PC-3 (cell line): ENCODE measurements around the gene DMD.

Experiments
- EZH2phosphoT487 ChIP-seq: fragments of 300-600 bp; sonication (generic); IDR thresholded peaks from 2 replicates; pipeline ENCODE4 v1.6.1; 2018; ENCODE audit warnings: mild to moderate bottlenecking, antibody characterized with exemption, low read length, borderline replicate concordance
- TF ChIP-seq, protein P1 (sequence below): fragments of 300-600 bp; sonication (generic); conservative IDR thresholded peaks from 2 replicates; pipeline ENCODE4 v1.5.1; 2017; ENCODE audit warnings: antibody characterized with exemption, low read depth, mild to moderate bottlenecking, low read length

DNA sequence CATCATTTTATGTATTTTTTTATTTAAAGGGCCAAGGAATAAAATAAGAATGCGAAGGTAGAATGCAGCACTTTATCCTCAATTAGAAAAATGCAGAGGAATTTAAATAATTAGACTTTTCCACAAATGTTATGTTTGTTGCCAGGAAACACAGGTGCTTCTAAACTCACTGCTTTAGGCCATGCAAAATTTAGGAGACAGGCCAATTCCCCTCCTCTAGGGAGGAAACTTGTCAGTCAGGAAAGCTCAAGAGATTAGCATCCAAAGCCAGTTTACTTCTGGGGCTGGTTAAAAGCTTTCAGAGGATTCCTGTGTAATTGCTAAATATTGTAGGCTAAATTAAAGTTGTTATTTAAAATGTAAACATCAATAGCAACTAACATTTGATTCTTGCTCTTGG lies 124.5 kb downstream of the DMD start:
- TF ChIP-seq, protein P1, sequence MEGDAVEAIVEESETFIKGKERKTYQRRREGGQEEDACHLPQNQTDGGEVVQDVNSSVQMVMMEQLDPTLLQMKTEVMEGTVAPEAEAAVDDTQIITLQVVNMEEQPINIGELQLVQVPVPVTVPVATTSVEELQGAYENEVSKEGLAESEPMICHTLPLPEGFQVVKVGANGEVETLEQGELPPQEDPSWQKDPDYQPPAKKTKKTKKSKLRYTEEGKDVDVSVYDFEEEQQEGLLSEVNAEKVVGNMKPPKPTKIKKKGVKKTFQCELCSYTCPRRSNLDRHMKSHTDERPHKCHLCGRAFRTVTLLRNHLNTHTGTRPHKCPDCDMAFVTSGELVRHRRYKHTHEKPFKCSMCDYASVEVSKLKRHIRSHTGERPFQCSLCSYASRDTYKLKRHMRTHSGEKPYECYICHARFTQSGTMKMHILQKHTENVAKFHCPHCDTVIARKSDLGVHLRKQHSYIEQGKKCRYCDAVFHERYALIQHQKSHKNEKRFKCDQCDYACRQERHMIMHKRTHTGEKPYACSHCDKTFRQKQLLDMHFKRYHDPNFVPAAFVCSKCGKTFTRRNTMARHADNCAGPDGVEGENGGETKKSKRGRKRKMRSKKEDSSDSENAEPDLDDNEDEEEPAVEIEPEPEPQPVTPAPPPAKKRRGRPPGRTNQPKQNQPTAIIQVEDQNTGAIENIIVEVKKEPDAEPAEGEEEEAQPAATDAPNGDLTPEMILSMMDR: no peak
- TF ChIP-seq EZH2phosphoT487: no peak
